ENCODE measurements around the gene SIM2. TPM values are rescaled to one million over a fixed set of nuclear protein-coding genes. Genes with fewer than 3 reads are reported as not detected.

Gene SIM2
- polyA plus RNA-seq, 4 donors: 18.3 to 31.7 (median 26.4) TPM

- no peak for DNase-seq (ENCODE audit: low read depth in 4 of 4, low spot score in 2 of 4)
These were observed 33.8 kb downstream of the SIM2 start for GRCh38 chr21:36732761-36733160.

GRCh38 chr21:36733857-36734256 is 34.9 kb downstream of the SIM2 start:
- DNase-seq (ENCODE audit: low read depth in 4 of 4, low spot score in 2 of 4): no peak

GRCh38 chr21:36734367-36735200 is 35.7 kb downstream of the SIM2 start:
- no peak for DNase-seq (ENCODE audit: low read depth in 4 of 4, low spot score in 2 of 4)

GRCh38 chr21:36735201-36735515 is 36.2 kb downstream of the SIM2 start:
- DNase-seq (ENCODE audit: low read depth in 4 of 4, low spot score in 2 of 4): no peak

GRCh38 chr21:36735724-36736320 is 36.9 kb downstream of the SIM2 start:
- DNase-seq (ENCODE audit: low read depth in 4 of 4, low spot score in 2 of 4): no peak

GRCh38 chr21:36738489-36739126 is 39.7 kb downstream of the SIM2 start:
- DNase-seq (ENCODE audit: low read depth in 4 of 4, low spot score in 2 of 4): no peak

GRCh38 chr21:36741506-36741905 is 42.6 kb downstream of the SIM2 start:
- no peak for DNase-seq (ENCODE audit: low read depth in 4 of 4, low spot score in 2 of 4)

GRCh38 chr21:36743008-36743407 is 44.1 kb downstream of the SIM2 start:
- no peak for DNase-seq (ENCODE audit: low read depth in 4 of 4, low spot score in 2 of 4)

- no peak for DNase-seq (ENCODE audit: low read depth in 4 of 4, low spot score in 2 of 4)
These were observed 44.5 kb downstream of the SIM2 start for GRCh38 chr21:36743446-36743845.

GRCh38 chr21:36744190-36744559 is 45.3 kb downstream of the SIM2 start:
- DNase-seq (ENCODE audit: low read depth in 4 of 4, low spot score in 2 of 4): no peak

GRCh38 chr21:36744560-36745231 is 45.8 kb downstream of the SIM2 start:
- peak in 1 of 4 donors; percentile 82 for DNase-seq (ENCODE audit: low read depth in 4 of 4, low spot score in 2 of 4)

- DNase-seq (ENCODE audit: low read depth in 4 of 4, low spot score in 2 of 4): no peak
These were observed 46.5 kb downstream of the SIM2 start for GRCh38 chr21:36745459-36745858.

GRCh38 chr21:36747041-36747814 is 48.3 kb downstream of the SIM2 start:
- no peak for DNase-seq (ENCODE audit: low read depth in 4 of 4, low spot score in 2 of 4)

- no peak for DNase-seq (ENCODE audit: low read depth in 4 of 4, low spot score in 2 of 4)
These were observed 49.0 kb downstream of the SIM2 start for GRCh38 chr21:36747815-36748383.

GRCh38 chr21:36749935-36750575 is 51.1 kb downstream of the SIM2 start:
- DNase-seq (ENCODE audit: low read depth in 4 of 4, low spot score in 2 of 4): no peak

- no peak for DNase-seq (ENCODE audit: low read depth in 4 of 4, low spot score in 2 of 4)
These were observed 51.7 kb downstream of the SIM2 start for GRCh38 chr21:36750576-36750959.

GRCh38 chr21:36751383-36751782 is 52.5 kb downstream of the SIM2 start:
- DNase-seq (ENCODE audit: low read depth in 4 of 4, low spot score in 2 of 4): no peak

- DNase-seq (ENCODE audit: low read depth in 4 of 4, low spot score in 2 of 4): no peak
These were observed 54.6 kb downstream of the SIM2 start for GRCh38 chr21:36753556-36753955.

- no peak for DNase-seq (ENCODE audit: low read depth in 4 of 4, low spot score in 2 of 4)
These were observed 55.5 kb downstream of the SIM2 start for GRCh38 chr21:36754241-36754898.
